ENCODE results near the gene LPXN.

LPXN gene

GRCh38 chr11:58575377-58576020 lies at the start of gene LPXN:
Gene LPXN, minus strand, starts transcription at chr11:58575856. Its CDS starts 84 bp downstream, at chr11:58575772.
- no peak for DNase-seq (ENCODE audit: low spot score)

GRCh38 chr11:58625086-58625485 lies 49.4 kb upstream of the LPXN start:
- no peak for DNase-seq (ENCODE audit: low spot score)

GRCh38 chr11:58622344-58622743 lies 46.7 kb upstream of the LPXN start, which contains the start of gene CNTF:
Gene CNTF, plus strand, starts transcription at chr11:58622665. Its CDS starts 88 bp downstream, at chr11:58622753.
- DNase-seq (ENCODE audit: low spot score): no peak

- DNase-seq (ENCODE audit: low spot score): no peak
These were observed 46.1 kb upstream of the LPXN start for GRCh38 chr11:58621586-58622262.

- no peak for DNase-seq (ENCODE audit: low spot score)
These were observed 42.4 kb upstream of the LPXN start for GRCh38 chr11:58617976-58618557.

- no peak for DNase-seq (ENCODE audit: low spot score)
These were observed 40.9 kb upstream of the LPXN start for GRCh38 chr11:58616594-58616993.

- DNase-seq (ENCODE audit: low spot score): no peak
These were observed 39.9 kb upstream of the LPXN start for GRCh38 chr11:58615559-58615958.

GRCh38 chr11:58613228-58613627 lies 37.6 kb upstream of the LPXN start:
- DNase-seq (ENCODE audit: low spot score): no peak

- no peak for DNase-seq (ENCODE audit: low spot score)
These were observed 34.1 kb upstream of the LPXN start for GRCh38 chr11:58609723-58610122.

- no peak for DNase-seq (ENCODE audit: low spot score)
These were observed 32.7 kb upstream of the LPXN start for GRCh38 chr11:58608331-58608730.

- no peak for DNase-seq (ENCODE audit: low spot score)
These were observed 31.5 kb upstream of the LPXN start for GRCh38 chr11:58606930-58607714.

GRCh38 chr11:58600510-58600909 lies 24.9 kb upstream of the LPXN start:
- no peak for DNase-seq (ENCODE audit: low spot score)

- no peak for DNase-seq (ENCODE audit: low spot score)
These were observed 22.0 kb upstream of the LPXN start for GRCh38 chr11:58597486-58598144.

- DNase-seq (ENCODE audit: low spot score): no peak
These were observed 21.0 kb upstream of the LPXN start for GRCh38 chr11:58596621-58597020.

- no peak for DNase-seq (ENCODE audit: low spot score)
These were observed 19.2 kb upstream of the LPXN start for GRCh38 chr11:58594826-58595225.

GRCh38 chr11:58592760-58593472 lies 17.3 kb upstream of the LPXN start:
- no peak for DNase-seq (ENCODE audit: low spot score)

GRCh38 chr11:58591659-58592058 lies 16.0 kb upstream of the LPXN start:
- DNase-seq (ENCODE audit: low spot score): no peak

GRCh38 chr11:58586998-58587397 lies 11.3 kb upstream of the LPXN start:
- DNase-seq (ENCODE audit: low spot score): no peak

GRCh38 chr11:58582437-58582836 lies 6.8 kb upstream of the LPXN start:
- no peak for DNase-seq (ENCODE audit: low spot score)

- DNase-seq (ENCODE audit: low spot score): no peak
These were observed 4.7 kb upstream of the LPXN start for GRCh38 chr11:58580311-58580710.

Data from kidney capillary endothelial cell (primary cell).